PC-3 (cell line): ENCODE results near the gene MAST4. TPM values are rescaled to one million over a fixed set of nuclear protein-coding genes. Genes with fewer than 3 reads are reported as not detected.

Source experiments
- ATAC-seq: fragments of 200-7000 bp; cut with Tn5 transposase; 2 replicates; pipeline ENCODE4 v1.9.1; 2020; ENCODE audit warnings: mild to moderate bottlenecking, moderate library complexity
- BruUV-seq: library from RNA; stranded (reverse); fragments of 400-500 nt; replicated peaks from 2 replicates; lab custom pipeline; 2021; lab: Mats Ljungman, UMichigan
- CTCF ChIA-PET: fragments of 300-600 bp; sonication (Branson Sonifier 250); formaldehyde crosslinking; loops from one replicate; lab custom pipeline; 2022; ENCODE audit warnings: antibody characterized with exemption; lab: Charles Lee
- POLR2A ChIA-PET: fragments of 300-600 bp; sonication (Branson Sonifier 250); formaldehyde crosslinking; loops from one replicate; lab custom pipeline; 2022; ENCODE audit warnings: antibody characterized with exemption; ENCODE audit not compliant: unreplicated experiment; lab: Charles Lee
- DNase-seq: peaks from one replicate; pipeline ENCODE4 v3.0.0-alpha.2; 2015
- H2AFZ ChIP-seq: fragments of 300-600 bp; sonication (generic); 2 replicates; pipeline ENCODE4 v1.6.0; 2016; ENCODE audit warnings: antibody characterized with exemption, low read length
- H3F3A ChIP-seq: fragments of 300-600 bp; sonication (generic); one replicate; pipeline ENCODE4 v1.6.0; 2017; ENCODE audit warnings: antibody characterized with exemption, low read length, control low read depth, mild to moderate bottlenecking; ENCODE audit not compliant: unreplicated experiment
- H3K27ac ChIP-seq: fragments of 300-600 bp; sonication (generic); 2 replicates; pipeline ENCODE4 v1.5.1; 2016; ENCODE audit warnings: mild to moderate bottlenecking, low read length
- H3K27me3 ChIP-seq: fragments of 300-600 bp; sonication (generic); 2 replicates; pipeline ENCODE4 v1.6.1; 2016; ENCODE audit warnings: low read length, mixed read lengths
- H3K36me3 ChIP-seq: fragments of 300-600 bp; sonication (generic); 2 replicates; pipeline ENCODE4 v1.6.1; 2016; ENCODE audit warnings: low read depth, mixed run types, low read length, mixed read lengths
- H3K4me1 ChIP-seq: fragments of 300-600 bp; sonication (generic); 2 replicates; pipeline ENCODE4 v1.5.1; 2016; ENCODE audit warnings: low read length; ENCODE audit not compliant: insufficient read depth
- H3K4me2 ChIP-seq: fragments of 300-600 bp; sonication (generic); 2 replicates; pipeline ENCODE4 v1.6.0; 2016; ENCODE audit warnings: low read length
- H3K4me3 ChIP-seq: fragments of 300-600 bp; sonication (generic); 2 replicates; pipeline ENCODE4 v1.5.1; 2016; ENCODE audit warnings: mild to moderate bottlenecking, low read length, mixed read lengths
- H3K79me2 ChIP-seq: fragments of 300-600 bp; sonication (generic); 2 replicates; pipeline ENCODE4 v1.6.1; 2017; ENCODE audit warnings: low read length, mixed read lengths
- H3K9ac ChIP-seq: fragments of 300-600 bp; sonication (generic); 2 replicates; pipeline ENCODE4 v1.6.0; 2016; ENCODE audit warnings: mild to moderate bottlenecking, low read length
- H3K9me2 ChIP-seq: fragments of 300-600 bp; sonication (generic); replicated peaks from 2 replicates; pipeline ENCODE4 v1.6.1; 2016; ENCODE audit warnings: mixed run types, low read length, mixed read lengths
- H3K9me3 ChIP-seq: fragments of 300-600 bp; sonication (generic); 2 replicates; pipeline ENCODE4 v1.6.1; 2016; ENCODE audit warnings: low read length, mixed read lengths
- H4K20me1 ChIP-seq: fragments of 300-600 bp; sonication (generic); 2 replicates; pipeline ENCODE4 v1.6.1; 2016; ENCODE audit warnings: low read length, mixed read lengths
- CTCF ChIP-seq: fragments of 300-600 bp; sonication (generic); conservative IDR thresholded peaks from 2 replicates; pipeline ENCODE4 v1.5.1; 2017; ENCODE audit warnings: antibody characterized with exemption, low read depth, mild to moderate bottlenecking, low read length
- EZH2 ChIP-seq: fragments of 300-600 bp; sonication (generic); IDR thresholded peaks from one replicate; pipeline ENCODE4 v1.6.1; 2017; ENCODE audit warnings: antibody characterized with exemption, mild to moderate bottlenecking, low read length; ENCODE audit not compliant: unreplicated experiment
- EZH2phosphoT487 ChIP-seq: fragments of 300-600 bp; sonication (generic); IDR thresholded peaks from 2 replicates; pipeline ENCODE4 v1.6.1; 2018; ENCODE audit warnings: mild to moderate bottlenecking, antibody characterized with exemption, low read length, borderline replicate concordance
- intact Hi-C: fragments of 100-400 bp; cut with micrococcal nuclease; formaldehyde crosslinking; loops from 2 replicates; pipeline ENCODE4 v1.9.0; 2023
- total RNA-seq: library from RNA; depleted of rRNA; stranded (reverse); fragments of >200 nt; gene quantifications from 2 replicates; pipeline ENCODE4 v1.2.3, GENCODE V29; 2014

MAST4 gene
- total RNA-seq, 1 experiment from 2014 or later = 7.9 TPM

- intact Hi-C loops = no loop called here
- H3K27ac ChIP-seq = no peak overlapping the region
- H2AFZ ChIP-seq = no peak overlapping the region
- H3K27me3 ChIP-seq = no peaks in the 10 kb centered on the region; the same call in 1 of the 2 replicates
- ChIA-PET POLR2A (no interaction called here), CTCF (no interaction called here)
- H3K79me2 ChIP-seq = no peaks in the 10 kb centered on the region
- H3K4me1 ChIP-seq = no peaks in the 10 kb centered on the region
- H3K36me3 ChIP-seq = no peaks in the 10 kb centered on the region
- H3K4me2 ChIP-seq = no peak overlapping the region
- no peaks in the 10 kb centered on the region for H4K20me1 ChIP-seq
- no peaks in the 10 kb centered on the region for H3K9me3 ChIP-seq
- no TSS peak for BruUV-seq
- DNase-seq (no peak), ATAC-seq (no peak)
- TF ChIP-seq EZH2phosphoT487 (no peak), CTCF (no peak)
- no peak overlapping the region for H3K4me3 ChIP-seq
- no peaks in the 10 kb centered on the region for H3K9me2 ChIP-seq
- no peak overlapping the region for H3K9ac ChIP-seq
- H3F3A ChIP-seq = no peaks in the 10 kb centered on the region
Measured at GRCh38 chr5:66666778-66667177, 70.6 kb downstream of the MAST4 start.

GRCh38 chr5:66669086-66669861 lies 73.1 kb downstream of the MAST4 start:
- no peak overlapping the region for H3K9ac ChIP-seq
- CTCF ChIA-PET = no interaction called here
- H2AFZ ChIP-seq = no peak overlapping the region
- POLR2A ChIA-PET = no interaction called here
- no peaks in the 10 kb centered on the region for H3K9me2 ChIP-seq
- H3K27ac ChIP-seq = no peak overlapping the region
- ATAC-seq (no peak), DNase-seq (no peak)
- H3K4me3 ChIP-seq = no peak overlapping the region
- no peaks in the 10 kb centered on the region for H3F3A ChIP-seq
- H3K36me3 ChIP-seq = no peaks in the 10 kb centered on the region
- intact Hi-C loops = no loop called here
- H3K9me3 ChIP-seq = no peaks in the 10 kb centered on the region
- no peaks in the 10 kb centered on the region for H3K79me2 ChIP-seq
- no peak for TF ChIP-seq EZH2
- TF ChIP-seq CTCF = no peak
- no peaks in the 10 kb centered on the region for H4K20me1 ChIP-seq
- H3K4me2 ChIP-seq = no peak overlapping the region
- no TSS peak for BruUV-seq
- no peaks in the 10 kb centered on the region; the same call in 1 of the 2 replicates for H3K27me3 ChIP-seq
- H3K4me1 ChIP-seq = no peaks in the 10 kb centered on the region

GRCh38 chr5:66669862-66670195 lies 73.6 kb downstream of the MAST4 start:
- POLR2A ChIA-PET = no interaction called here
- ATAC-seq = no peak

More at GRCh38 chr5:66669862-66670195, 73.6 kb downstream of the MAST4 start:
- intact Hi-C loops = no loop called here
- no TSS peak for BruUV-seq
- no peaks in the 10 kb centered on the region for H3K9me2 ChIP-seq
- H3K4me1 ChIP-seq = no peaks in the 10 kb centered on the region
- CTCF ChIA-PET = no interaction called here
- no peaks in the 10 kb centered on the region; the same call in 1 of the 2 replicates for H3K27me3 ChIP-seq
- H4K20me1 ChIP-seq = no peaks in the 10 kb centered on the region
- H3K4me3 ChIP-seq = no peak overlapping the region
- no peak overlapping the region for H3K27ac ChIP-seq
- no peaks in the 10 kb centered on the region for H3F3A ChIP-seq
- H3K36me3 ChIP-seq = no peaks in the 10 kb centered on the region
- no peak overlapping the region for H3K4me2 ChIP-seq
- TF ChIP-seq EZH2phosphoT487 = no peak
- TF ChIP-seq EZH2 = no peak
- TF ChIP-seq CTCF = no peak
- no peaks in the 10 kb centered on the region for H3K9me3 ChIP-seq
- H3K9ac ChIP-seq = no peak overlapping the region
- H2AFZ ChIP-seq = no peak overlapping the region
- no peak for DNase-seq
- H3K79me2 ChIP-seq = no peaks in the 10 kb centered on the region
